ENCODE data around the gene TSC1. TPM values are rescaled to one million over a fixed set of nuclear protein-coding genes. Genes with fewer than 3 reads are reported as not detected.

The TSC1 gene
- total and polyA plus RNA-seq, 3 donors from 2014 or later = 78.4 to 108 (median 100) TPM

- Histone ChIP-seq H3K27ac (no peak overlapping the region), H3K9me3 (no peaks in the 10 kb centered on the region), H3K27me3 (no peaks in the 10 kb centered on the region), H3K36me3 (ENCODE audit: low read depth, missing control alignments) (no peaks in the 10 kb centered on the region), H3K4me3 (no peak overlapping the region), H3K4me1 (peaks cover 3% of the 10 kb centered on the region)
- WGBS, 2 donors = 87 to 89% methylated on average over 5 to 6 of the region's 6 CpGs
- no peak for DNase-seq
- intact Hi-C loops (cut with DNase I; ENCODE audit: low total_unique reads) = no loop called here
- TF ChIP-seq CTCF (IDR thresholded peaks at IDR 0.05) = no peak
- no peak for TF ChIP-seq POLR2A (IDR thresholded peaks at IDR 0.05)
Measured at GRCh38 chr9:132881826-132882225, 62.6 kb downstream of the TSC1 start.

- TF ChIP-seq POLR2A (IDR thresholded peaks at IDR 0.05) = no peak
- no peak for TF ChIP-seq CTCF (IDR thresholded peaks at IDR 0.05)
- peaks cover 3% of the 10 kb centered on the region for H3K4me1 ChIP-seq
- H3K4me3 ChIP-seq = no peak overlapping the region
- 71 to 77% methylated on average over 7 of the region's 7 CpGs for WGBS, 2 donors
- H3K27ac ChIP-seq = no peak overlapping the region
- intact Hi-C loops (cut with DNase I; ENCODE audit: low total_unique reads) = no loop called here
- DNase-seq = no peak
- H3K36me3 ChIP-seq (ENCODE audit: low read depth, missing control alignments) = no peaks in the 10 kb centered on the region
- H3K27me3 ChIP-seq = no peaks in the 10 kb centered on the region
- H3K9me3 ChIP-seq = no peaks in the 10 kb centered on the region
Measured at GRCh38 chr9:132880324-132880661, 64.1 kb downstream of the TSC1 start.

- peaks cover 3% of the 10 kb centered on the region for H3K4me1 ChIP-seq
- intact Hi-C loops (cut with DNase I; ENCODE audit: low total_unique reads) = no loop called here
- H3K27ac ChIP-seq = peak overlapping the region in 1 of 2 donors; percentile 84
- no peaks in the 10 kb centered on the region for H3K36me3 ChIP-seq (ENCODE audit: low read depth, missing control alignments)
- DNase-seq = no peak
- peak overlapping the region; percentile 91 for H3K4me3 ChIP-seq
- H3K9me3 ChIP-seq = no peaks in the 10 kb centered on the region
- H3K27me3 ChIP-seq = no peaks in the 10 kb centered on the region
- TF ChIP-seq POLR2A (IDR thresholded peaks at IDR 0.05) (no peak), CTCF (IDR thresholded peaks at IDR 0.05) (no peak)
- 69 to 70% methylated on average over 6 of the region's 6 CpGs for WGBS, 2 donors
Measured at GRCh38 chr9:132879457-132880323, 64.7 kb downstream of the TSC1 start.

- WGBS, 2 donors = 5 to 9% methylated on average over 34 to 42 of the region's 42 CpGs
- TF ChIP-seq CTCF (IDR thresholded peaks at IDR 0.05) (no peak), POLR2A (IDR thresholded peaks at IDR 0.05) (no peak)
- Histone ChIP-seq H3K4me3 (peak within 1 kb of the TSS; percentile 91), H3K27ac (peak within 1 kb of the TSS; percentile 49 to 84), H3K4me1 (peaks cover 3% of the 10 kb centered on the region), H3K9me3 (no peaks in the 10 kb centered on the region), H3K36me3 (ENCODE audit: low read depth, missing control alignments) (no peaks in the 10 kb centered on the region), H3K27me3 (no peaks in the 10 kb centered on the region)
- intact Hi-C loops (cut with DNase I; ENCODE audit: low total_unique reads) = no loop called here
- peak; percentile 76 for DNase-seq
Measured at GRCh38 chr9:132878695-132879456, 65.5 kb downstream of the TSC1 start, which contains the start of gene SPACA9. Gene SPACA9 (plus strand): TSS chr9:132878898. CDS start chr9:132883948, 5,050 bp downstream.

Measured in testis (tissue), 3 donors.